NCI-H510A (cell line): ENCODE data around the gene NPFF.
"Not testable (repeated sequence)": the region's sequence is repeated elsewhere in the genome, so short reads cannot be mapped to it uniquely, and the experiment has no call there.

Experiments
- DNase-seq: peaks from one replicate; lab custom pipeline; 2025; lab: John Stamatoyannopoulos, UW

The NPFF gene, protein sequence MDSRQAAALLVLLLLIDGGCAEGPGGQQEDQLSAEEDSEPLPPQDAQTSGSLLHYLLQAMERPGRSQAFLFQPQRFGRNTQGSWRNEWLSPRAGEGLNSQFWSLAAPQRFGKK

GRCh38 chr12:53506881-53507602 is at the start of gene NPFF:
Gene NPFF, minus strand, starts transcription at chr12:53507484. Its CDS starts 10 bp downstream, at chr12:53507474.
- no peak for DNase-seq

GRCh38 chr12:53552361-53553327 is 45.4 kb upstream of the NPFF start:
- DNase-seq = no peak

- DNase-seq = no peak
Observed at GRCh38 chr12:53551889-53552291, 44.6 kb upstream of the NPFF start.

GRCh38 chr12:53550595-53550994 is 43.3 kb upstream of the NPFF start:
- DNase-seq = no peak

DNA sequence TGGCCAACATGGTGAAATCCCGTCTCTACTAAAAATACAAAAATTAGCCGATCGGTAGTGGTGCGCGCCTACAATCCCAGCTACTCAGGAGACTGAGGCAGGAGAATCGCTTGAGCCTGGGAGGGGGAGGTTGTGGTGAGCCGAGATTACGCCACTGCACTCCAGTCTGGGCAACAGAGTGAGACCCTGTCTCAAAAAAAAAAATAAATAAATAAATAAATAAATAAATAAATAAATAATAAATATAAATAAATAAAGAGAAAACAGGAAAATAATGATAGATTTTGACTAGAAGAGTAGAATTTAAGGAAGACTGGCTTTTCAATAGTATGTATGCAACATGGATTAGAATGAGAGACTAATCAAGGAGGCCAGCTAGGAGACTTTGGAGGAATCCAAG is 42.8 kb upstream of the NPFF start:
- DNase-seq = not testable (repeated sequence)

DNA sequence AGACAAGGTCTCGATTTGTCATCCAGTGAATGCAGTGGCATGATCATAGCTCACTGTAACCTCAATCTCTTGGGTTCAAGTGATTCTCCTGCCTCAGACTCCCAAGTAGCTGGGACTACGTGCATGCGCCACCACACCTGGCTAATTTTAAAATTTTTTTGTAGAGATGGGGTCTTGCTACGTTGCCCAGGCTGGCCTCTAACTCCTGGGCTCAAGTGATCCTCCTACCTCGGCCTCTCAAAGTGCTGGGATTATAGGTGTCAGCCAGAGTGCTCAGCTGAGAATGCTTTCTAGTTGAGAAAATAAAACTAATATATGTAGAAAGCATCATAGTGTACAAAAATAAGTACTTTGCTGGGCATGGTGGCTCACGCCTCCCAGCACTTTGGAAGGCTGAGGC is 41.1 kb upstream of the NPFF start:
- DNase-seq = not testable (repeated sequence)

DNA sequence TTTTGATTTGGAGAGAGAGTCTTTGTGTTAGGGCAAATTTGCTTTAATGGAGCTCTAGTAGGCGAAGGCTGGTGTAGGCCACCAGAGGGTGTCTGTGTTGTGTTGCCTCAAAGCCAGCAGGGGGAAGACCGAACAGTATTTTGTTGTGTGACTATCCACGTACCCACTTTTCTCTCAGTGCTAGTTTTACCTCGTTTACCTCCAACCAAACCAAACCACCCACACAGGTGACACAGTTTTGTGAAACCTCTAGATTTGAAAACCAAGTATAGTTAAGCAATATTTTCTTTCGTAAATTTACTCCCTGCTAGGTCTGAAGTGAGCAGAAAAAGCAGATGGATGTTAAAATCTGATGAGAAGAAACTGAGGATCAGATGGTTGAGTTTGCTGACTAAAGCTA is 36.3 kb upstream of the NPFF start:
- peak; percentile 30 for DNase-seq

DNA sequence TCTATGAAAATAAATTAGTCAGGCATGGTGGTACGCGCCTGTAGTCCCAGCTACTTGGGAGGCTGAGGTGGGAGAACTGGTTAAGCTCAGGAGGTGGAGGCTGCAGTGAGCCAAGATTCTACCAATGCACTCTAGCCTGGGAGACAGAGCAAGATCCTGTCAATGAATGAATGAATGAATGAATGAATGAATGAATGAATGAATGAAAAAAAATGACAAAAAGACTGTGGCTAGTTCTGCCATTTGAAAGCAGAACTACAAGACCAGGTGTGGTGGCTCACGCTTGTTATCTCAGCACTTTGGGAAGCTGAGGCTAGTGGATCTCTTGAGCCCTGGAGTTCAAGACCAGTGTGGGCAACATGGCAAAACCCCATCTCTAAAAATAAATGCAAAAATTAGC is 32.2 kb upstream of the NPFF start:
- DNase-seq = no peak

DNA sequence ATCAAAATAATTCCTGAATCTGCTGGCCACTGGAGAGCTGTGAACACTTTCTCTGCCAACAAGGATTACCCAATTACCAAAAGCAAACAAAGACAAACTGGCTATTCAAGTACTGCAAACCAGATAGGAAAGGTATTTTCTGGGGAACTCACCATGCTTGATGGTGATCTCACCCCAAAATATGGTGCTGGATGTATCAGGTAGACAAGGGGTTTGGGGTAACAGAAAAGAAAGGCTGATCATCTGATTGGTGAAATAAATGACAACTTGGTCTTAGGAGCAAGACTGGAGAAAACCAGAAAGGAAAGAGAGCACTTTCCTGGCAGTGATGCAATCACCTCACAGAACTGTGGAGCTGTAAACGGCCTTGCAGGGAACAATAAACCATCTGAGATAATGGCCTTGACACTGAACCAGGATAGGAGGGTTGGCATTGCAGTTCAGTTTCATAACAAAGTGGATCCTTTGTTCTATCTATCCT is 31.0 kb upstream of the NPFF start:
- peak; percentile 50 for DNase-seq

DNA sequence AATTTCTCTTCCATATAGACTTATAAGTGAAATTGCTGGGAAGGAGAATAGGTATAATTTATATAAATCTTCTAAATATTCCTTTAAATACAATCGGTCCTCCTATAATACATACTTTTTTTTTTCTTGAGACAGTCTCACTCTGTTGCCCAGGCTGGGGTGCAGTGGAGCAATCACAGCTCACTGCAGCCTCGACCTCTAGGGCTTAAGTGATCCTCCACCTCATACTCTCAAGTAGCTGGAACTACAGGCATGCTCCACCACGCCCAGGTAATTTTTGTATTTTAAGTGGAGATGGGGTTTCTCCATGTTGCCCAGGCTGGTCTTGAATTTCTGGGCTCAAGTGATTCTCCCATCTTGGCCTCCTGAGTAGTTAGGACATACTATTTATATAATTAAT is 29.7 kb upstream of the NPFF start:
- no peak for DNase-seq

DNA sequence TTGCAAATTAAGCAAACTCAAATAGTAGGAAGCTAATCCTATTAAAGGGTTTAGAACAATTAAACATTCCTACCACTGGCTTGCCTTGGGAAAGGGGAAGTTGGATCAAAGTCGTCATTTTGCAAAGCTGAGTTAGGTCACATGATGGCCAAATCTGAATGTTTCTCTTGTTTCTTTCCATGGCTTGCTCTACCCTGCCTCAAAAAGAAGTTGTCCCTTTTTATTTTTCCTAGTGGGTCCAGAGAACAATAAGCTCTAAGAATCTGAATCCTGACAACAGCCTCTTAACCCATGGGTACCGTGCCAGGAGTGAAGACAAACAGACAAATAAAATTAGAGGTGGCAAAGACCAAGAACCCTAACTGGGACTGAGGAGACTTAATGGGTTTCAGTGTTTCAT is 26.2 kb upstream of the NPFF start:
- no peak for DNase-seq

DNA sequence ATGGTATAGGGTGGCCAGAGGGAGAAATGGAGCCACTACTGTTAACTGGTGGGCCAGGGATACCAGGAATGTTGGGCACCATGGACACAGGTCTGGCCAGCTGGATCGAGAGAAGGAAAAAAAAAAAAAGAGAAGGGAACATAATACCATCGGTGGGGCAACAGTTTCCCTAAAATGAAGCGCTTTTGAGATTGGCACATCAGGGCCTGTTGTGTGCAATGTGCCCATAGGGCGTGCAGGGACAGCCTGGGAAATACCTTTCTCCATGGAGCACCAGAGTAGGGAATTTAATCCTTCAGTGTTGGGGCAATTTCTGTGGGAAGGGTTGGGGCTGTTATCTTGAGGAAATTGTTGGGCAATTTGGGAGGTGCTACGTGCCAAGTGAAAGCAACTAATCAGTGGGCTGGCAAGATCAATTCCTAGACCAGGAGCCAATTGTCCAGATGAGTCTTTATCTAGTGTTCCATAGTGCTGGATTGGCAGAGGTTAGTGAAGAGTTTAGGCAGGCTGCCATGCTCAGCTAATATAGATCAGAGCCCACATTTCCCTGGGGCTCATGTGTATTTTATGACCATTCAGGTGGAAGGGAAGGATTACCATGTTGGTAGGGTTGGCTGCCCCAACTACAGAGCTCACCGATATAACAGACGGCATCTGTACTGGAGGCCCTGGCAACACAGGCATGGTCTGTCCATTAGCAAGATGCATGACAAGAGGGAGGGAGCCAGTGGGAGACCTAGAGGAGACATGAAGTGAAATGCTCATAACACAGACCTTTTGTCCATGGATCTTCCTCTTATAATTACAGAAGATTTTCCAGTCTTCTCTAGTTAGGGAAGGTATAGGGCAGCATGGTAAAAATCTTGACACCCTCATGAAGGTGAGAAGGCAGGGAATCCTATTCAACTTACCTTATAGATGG is 25.5 kb upstream of the NPFF start:
- DNase-seq = no peak

- DNase-seq = no peak
Observed at GRCh38 chr12:53532021-53532420, 24.7 kb upstream of the NPFF start.

GRCh38 chr12:53530920-53531319 is 23.6 kb upstream of the NPFF start:
- DNase-seq = no peak

DNA sequence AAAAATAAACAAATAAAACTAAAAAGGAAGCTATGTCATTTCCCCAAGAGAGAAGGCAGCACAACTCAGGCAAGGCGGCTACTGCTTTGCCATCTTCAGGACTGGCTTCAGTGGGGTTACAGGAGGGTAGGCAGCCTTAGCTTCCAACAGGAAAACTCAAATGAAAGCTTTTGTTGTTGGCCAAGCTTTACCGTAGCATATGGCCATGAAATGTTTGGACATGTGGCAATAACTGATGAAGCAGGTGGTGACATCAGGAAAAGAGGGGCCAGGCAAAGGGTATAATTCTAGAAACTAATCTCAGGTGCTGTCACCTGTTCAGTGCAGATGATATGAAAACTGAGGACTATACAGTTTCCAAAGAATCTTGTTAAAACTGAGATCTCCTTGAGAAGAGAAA is 22.8 kb upstream of the NPFF start:
- DNase-seq = no peak

GRCh38 chr12:53524476-53524875 is 17.2 kb upstream of the NPFF start:
- DNase-seq = no peak

DNA sequence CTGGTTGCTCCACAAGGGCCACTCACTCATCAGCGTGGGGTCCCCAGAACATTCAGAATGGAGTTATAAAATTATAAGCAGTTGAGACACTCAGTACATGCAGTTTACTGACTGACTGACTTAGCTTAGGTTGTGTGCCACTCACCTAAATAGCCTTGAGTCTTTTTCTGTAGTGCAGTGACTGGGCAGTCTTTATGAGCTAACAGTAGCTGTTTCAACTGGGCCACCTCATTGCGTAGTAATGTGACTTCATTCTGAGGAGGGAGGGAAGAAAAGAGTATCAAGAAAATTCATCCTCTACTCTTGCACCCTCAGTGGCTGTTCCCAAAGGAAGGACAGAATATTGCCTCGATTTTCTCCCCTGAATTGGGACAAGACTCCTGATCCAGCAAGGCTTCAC is 15.8 kb upstream of the NPFF start:
- DNase-seq = no peak

GRCh38 chr12:53518381-53518780 is 11.1 kb upstream of the NPFF start:
- DNase-seq = no peak

GRCh38 chr12:53516758-53517455 is 9.6 kb upstream of the NPFF start:
- DNase-seq = no peak

DNA sequence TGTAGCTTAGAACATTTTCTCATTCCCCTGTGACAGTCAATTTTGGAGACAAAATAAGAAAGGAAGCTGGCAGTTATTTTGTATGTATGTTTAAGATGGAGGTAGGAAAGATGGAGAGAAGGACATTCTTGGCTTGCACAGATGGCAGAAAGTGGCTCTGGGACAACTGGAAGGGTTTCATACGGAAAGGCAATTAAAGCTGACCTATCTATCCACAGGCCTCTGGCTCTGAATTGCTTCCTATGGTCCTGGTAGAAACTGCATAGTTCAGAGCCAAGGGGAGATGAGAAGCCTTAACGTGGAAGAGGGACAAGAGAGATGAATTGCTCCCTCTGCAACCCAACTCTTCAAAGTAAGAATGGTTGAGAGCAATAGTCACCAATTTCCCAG is 8.0 kb upstream of the NPFF start:
- DNase-seq = no peak

DNA sequence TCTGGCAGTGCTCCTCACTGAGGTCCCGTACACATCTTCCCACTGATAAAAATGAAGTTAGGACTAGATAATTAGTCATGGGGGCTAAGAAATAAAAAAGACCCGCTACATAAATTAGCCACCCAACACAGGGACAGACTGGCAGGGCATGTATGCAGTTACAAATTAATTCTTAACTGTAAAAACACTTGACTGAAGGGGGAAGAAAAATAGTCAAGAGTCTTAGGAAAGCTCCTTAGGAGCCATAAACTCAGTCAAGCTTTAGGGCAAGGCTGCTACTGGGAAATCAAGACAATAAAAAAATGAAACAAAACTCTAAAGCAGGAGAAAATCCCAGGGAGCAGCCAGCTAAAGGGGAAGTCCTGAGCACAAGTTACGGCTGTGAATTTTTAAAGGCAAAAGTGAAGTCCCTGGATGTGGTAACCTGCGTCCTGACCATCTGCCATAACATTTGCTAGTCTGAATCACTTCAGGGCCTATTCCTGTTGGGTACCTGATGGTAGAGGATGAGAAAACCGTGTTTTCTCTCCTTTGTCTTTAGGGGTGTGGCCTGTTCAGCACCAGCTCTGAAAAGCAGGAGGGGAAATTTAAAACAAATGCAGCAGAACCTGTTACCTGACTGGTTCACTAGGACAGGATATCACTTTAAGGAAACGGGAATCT is 7.5 kb upstream of the NPFF start:
- DNase-seq = no peak
